Adrenal gland (tissue), 5 donors: Measurements from ENCODE around the gene CARMIL3.

Experiments
- POLR2A ChIP-seq, 2 donors: fragments of 450-650 bp; IDR thresholded peaks; one replicate each; pipeline ENCODE4 v1.6.1; 2017; ENCODE audit warnings: antibody characterized with exemption in 2 of 2, mild to moderate bottlenecking in 2 of 2, moderate library complexity in 1 of 2
- TF ChIP-seq, protein P1 (sequence below), 6 experiments: fragments of 450-650 bp in 4 of 6; fragments of 200-600 bp in 2 of 6; sonication (generic) in 1 of 6; IDR thresholded peaks; 1 replicate in 5 of 6; 2 replicates in 1 of 6; pipeline versions ENCODE4 v1.5.1 to v1.8.0; 2016 to 2021; ENCODE audit warnings: antibody characterized with exemption in 6 of 6, mild to moderate bottlenecking in 2 of 6, moderate library complexity in 1 of 6
- donor health status: DM: no; HTN: no; CAD: no.

DNA sequence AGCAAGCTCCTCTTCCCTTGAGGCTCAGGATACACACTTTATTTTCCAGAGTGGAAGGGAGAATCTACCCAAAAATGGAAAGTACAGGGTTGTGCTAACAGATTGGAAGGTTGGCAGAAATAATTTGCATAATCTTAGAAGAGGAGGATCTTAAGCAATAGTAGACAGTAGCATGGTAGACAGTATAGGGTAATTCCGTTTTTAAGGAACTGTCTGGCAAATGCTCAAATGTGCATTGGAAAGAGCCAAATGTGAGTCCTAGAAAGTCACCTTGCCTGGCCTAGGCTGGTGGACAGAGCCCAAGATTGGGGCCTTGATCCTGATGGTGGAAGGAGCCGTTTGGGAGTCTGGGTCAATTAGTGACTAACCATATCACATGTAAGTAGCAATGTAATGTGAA lies 13.1 kb upstream of the CARMIL3 start:
- TF ChIP-seq, protein P1, sequence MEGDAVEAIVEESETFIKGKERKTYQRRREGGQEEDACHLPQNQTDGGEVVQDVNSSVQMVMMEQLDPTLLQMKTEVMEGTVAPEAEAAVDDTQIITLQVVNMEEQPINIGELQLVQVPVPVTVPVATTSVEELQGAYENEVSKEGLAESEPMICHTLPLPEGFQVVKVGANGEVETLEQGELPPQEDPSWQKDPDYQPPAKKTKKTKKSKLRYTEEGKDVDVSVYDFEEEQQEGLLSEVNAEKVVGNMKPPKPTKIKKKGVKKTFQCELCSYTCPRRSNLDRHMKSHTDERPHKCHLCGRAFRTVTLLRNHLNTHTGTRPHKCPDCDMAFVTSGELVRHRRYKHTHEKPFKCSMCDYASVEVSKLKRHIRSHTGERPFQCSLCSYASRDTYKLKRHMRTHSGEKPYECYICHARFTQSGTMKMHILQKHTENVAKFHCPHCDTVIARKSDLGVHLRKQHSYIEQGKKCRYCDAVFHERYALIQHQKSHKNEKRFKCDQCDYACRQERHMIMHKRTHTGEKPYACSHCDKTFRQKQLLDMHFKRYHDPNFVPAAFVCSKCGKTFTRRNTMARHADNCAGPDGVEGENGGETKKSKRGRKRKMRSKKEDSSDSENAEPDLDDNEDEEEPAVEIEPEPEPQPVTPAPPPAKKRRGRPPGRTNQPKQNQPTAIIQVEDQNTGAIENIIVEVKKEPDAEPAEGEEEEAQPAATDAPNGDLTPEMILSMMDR (IDR thresholded peaks at IDR 0.05), result no peak
- TF ChIP-seq POLR2A (IDR thresholded peaks at IDR 0.05), result no peak
